GM12891 (cell line): ENCODE measurements around the gene FASTKD2.

Source experiments
- POLR2AphosphoS5 ChIP-seq: IDR thresholded peaks from 2 replicates; pipeline ENCODE4 v1.6.1; 2011; ENCODE audit warnings: low read depth, low read length, control low read depth
- TAF1 ChIP-seq: IDR thresholded peaks from 2 replicates; pipeline ENCODE4 v1.6.1; 2011; ENCODE audit warnings: low read depth, low read length, control low read depth

GRCh38 chr2:206740800-206741199, 24.6 kb upstream of the FASTKD2 start:
- TF ChIP-seq POLR2AphosphoS5 (no peak), TAF1 (no peak)
